ENCODE results near the gene SLC22A25.
A peak's percentile ranks its signal among the peaks of the same experiment; 100 is the strongest.

The SLC22A25 gene

GRCh38 chr11:63229815-63230214, 13.6 kb downstream of the SLC22A25 start:
- DNase-seq = no peak

- DNase-seq = no peak
Observed at GRCh38 chr11:63227521-63228107, 15.8 kb downstream of the SLC22A25 start.

- DNase-seq = no peak
Observed at GRCh38 chr11:63226488-63227114, 16.8 kb downstream of the SLC22A25 start.

- DNase-seq = no peak
Observed at GRCh38 chr11:63214093-63214492, 29.3 kb downstream of the SLC22A25 start.

- DNase-seq = peak; percentile 7
Observed at GRCh38 chr11:63212742-63213141, 30.7 kb downstream of the SLC22A25 start.

GRCh38 chr11:63210111-63210510, 33.3 kb downstream of the SLC22A25 start:
- DNase-seq = no peak
